Erythroblast (primary cell): Measurements from ENCODE around the gene REEP3.
"Not testable (repeated sequence)": the region's sequence is repeated elsewhere in the genome, so short reads cannot be mapped to it uniquely, and the experiment has no call there.

ENCODE experiments used
- GATA1 ChIP-seq: IDR thresholded peaks from 2 replicates; pipeline ENCODE4 v1.6.1; 2011; ENCODE audit warnings: low read depth, mild to moderate bottlenecking, control low read depth, low read length, moderate library complexity
- POLR2A ChIP-seq: IDR thresholded peaks from 2 replicates; pipeline ENCODE4 v1.6.1; 2011; ENCODE audit warnings: mild to moderate bottlenecking, low read length

DNA sequence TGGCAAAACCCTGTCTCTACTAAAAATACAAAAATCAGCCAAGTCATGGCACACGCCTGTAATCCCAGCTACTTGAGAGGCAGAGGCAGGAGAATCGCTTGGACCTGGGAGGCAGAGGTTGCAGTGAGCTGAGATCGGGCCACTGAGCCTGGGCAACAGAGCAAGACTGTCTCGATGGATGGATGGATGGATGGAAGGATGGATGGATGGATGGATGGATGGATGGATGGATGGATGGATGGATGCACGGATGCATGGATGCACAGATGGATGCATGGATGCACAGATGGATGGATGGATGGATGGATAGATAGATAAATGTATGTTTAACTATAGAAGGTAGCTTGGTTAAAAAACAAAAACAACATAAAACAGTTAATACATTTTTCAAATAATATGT is 20.6 kb upstream of the REEP3 start:
- TF ChIP-seq POLR2A, GATA1: not testable (repeated sequence)
